Measurements from ENCODE around the gene ASTL.
A peak's percentile ranks its signal among the peaks of the same experiment; 100 is the strongest.

ASTL gene

DNA sequence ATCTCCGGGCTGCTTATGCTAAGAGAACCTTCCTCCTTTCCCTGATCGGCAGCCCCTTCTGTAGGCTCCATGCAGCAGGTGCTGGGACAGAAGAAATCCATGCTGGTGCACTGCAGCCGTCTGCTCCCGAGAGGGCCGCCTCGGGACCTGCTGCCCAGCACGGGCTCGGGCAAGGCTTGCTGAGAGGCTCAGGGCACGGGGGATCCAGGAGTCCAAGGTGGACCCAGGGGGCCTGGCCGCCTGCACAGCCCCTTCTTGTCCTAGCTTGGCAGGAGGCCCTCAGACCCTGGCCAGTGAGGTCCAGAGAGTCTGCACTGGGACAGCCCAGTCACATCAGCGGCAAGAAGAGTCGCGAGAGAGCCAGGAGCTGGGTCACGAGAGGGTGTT, 20.2 kb upstream of the ASTL start:
- DNase-seq, result no peak

GRCh38 chr2:96157649-96158553, 19.6 kb upstream of the ASTL start:
- DNase-seq, result no peak

- no peak for DNase-seq
Observed at GRCh38 chr2:96156926-96157648, 18.8 kb upstream of the ASTL start.

DNA sequence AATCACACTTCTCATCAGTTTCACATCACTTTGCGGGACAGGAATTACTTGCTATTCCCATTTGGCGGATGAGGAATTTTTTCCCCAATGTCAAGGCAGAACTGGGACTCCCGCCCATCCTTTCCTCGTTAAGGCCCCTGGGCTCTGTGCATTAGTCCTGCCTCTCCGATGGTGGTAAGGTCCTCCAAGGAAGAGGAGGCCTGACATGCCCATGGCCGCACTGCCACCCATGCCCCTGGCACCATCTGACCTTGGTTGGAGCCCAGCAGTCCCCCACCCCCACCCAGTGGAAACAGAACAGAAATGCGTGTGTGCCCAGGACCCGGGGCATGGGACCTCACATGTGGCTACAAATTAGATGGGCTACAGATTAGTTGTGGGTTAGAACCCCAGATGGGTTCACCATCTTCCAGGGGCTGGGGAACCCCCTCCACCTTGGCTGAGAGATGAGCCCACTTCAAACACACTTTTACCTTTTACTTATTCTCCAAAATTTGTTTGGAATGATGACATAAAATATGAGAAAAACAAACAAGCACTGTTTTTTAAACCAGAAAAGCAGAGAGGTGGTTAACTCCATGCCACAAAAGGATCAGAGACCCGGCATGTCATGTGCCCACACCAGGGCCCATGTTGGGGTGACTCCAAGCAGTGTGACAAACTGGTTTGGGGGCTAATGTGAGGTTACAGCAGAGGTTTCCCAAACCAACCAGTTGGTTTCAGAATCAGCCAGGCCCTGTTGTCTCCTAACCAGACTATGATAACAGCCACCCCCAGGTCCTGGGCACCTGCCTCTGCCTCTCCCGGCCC, 17.9 kb upstream of the ASTL start:
- no peak for DNase-seq

- no peak for DNase-seq
Observed at GRCh38 chr2:96154506-96155380, 16.4 kb upstream of the ASTL start.

DNA sequence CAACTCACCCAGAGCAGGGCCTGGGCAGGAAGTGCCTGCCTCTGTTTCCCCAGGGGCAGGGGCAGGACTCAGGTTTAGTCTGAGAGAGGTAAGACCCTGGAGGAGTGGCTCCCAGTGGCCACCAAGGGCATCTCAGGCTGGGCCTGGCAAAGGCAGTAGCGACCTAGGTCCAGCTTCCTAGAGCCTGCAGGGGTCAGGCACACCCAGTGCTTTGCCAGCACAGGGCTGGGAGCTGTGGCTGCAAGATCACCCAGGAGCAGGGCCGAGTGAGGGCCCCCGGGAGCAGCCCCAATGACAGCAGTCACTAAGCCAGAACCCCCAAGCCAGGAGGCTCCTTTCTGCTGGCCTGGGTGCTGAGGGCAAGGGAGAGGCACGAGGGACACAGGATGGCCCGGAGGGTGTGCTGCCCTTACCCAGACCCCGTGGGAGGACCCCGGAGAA, 15.7 kb upstream of the ASTL start:
- no peak for DNase-seq

- no peak for DNase-seq
Observed at GRCh38 chr2:96153291-96153713, 15.0 kb upstream of the ASTL start.

GRCh38 chr2:96152304-96153161, 14.2 kb upstream of the ASTL start:
- peak; percentile 39 for DNase-seq

GRCh38 chr2:96151595-96152303, 13.4 kb upstream of the ASTL start:
- no peak for DNase-seq

DNA sequence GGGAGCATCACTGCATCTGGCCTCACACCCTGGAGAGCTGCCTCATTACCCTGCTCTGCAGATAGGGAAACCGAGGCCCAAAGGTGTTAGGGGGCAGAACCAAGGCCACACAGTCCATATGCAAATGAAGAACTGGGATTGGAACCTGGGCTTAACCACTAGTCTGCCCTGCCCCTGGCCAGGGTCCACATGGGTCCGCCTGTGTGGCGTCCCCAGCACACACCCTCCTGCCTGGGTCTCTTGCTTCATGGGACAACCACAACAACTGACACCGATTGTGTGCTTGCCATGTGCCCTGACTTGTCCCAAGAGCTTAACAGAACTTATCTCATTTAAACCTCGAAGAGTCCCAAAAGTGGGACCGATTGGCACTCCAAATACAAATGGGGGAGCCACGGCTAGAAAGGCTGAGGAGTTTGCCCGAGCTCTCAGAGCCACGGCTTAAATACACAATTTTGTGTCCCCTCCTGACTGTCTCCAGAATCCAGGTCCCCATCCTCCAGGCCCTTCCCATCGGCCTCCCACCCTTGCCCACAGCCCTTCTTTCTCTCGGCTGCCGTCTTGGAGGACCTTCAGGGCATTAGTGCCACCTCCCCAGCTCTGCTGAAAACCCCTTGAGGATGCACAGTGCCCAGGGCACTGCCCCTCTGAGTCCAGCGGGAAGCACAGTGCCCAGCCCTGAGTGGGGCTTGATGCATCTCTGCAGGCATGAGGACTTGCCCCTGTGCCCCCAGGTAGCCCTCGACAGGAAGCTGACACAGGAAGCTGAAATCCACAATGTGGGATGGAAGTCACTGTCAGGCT, 12.7 kb upstream of the ASTL start:
- no peak for DNase-seq

GRCh38 chr2:96150007-96150640, 11.8 kb upstream of the ASTL start:
- DNase-seq, result no peak

- DNase-seq, result peak; percentile 52
Observed at GRCh38 chr2:96148410-96149217, 10.3 kb upstream of the ASTL start.

DNA sequence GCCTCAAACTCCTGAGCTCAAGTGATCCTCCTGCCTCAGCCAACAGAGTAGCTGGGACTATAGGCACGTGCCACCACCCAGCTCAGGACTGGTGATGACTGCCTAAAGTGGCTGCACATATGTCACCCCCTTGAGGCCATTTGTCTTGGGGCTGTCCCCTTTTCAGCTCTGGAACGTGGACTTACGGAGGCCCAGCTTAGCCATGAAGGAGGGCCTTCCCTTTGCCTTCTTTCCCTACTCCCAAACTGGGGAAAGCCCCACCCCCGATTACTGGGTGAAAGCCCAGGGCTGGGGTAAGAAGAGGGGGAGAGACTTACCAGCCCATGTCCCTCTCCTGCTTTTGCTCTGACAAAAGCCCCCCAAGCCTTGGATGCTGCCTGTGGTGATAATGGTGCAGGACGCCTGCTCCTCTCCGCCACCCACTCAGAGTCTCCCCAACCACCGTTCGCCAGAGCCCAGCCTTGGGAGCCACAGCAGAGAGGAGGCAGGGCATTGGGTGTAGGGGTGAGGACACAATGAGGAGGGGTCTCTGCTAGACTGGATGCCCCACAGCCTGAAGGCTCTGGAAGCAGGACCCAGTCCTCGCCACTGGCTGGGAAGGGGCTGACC, 9.4 kb upstream of the ASTL start:
- no peak for DNase-seq

DNA sequence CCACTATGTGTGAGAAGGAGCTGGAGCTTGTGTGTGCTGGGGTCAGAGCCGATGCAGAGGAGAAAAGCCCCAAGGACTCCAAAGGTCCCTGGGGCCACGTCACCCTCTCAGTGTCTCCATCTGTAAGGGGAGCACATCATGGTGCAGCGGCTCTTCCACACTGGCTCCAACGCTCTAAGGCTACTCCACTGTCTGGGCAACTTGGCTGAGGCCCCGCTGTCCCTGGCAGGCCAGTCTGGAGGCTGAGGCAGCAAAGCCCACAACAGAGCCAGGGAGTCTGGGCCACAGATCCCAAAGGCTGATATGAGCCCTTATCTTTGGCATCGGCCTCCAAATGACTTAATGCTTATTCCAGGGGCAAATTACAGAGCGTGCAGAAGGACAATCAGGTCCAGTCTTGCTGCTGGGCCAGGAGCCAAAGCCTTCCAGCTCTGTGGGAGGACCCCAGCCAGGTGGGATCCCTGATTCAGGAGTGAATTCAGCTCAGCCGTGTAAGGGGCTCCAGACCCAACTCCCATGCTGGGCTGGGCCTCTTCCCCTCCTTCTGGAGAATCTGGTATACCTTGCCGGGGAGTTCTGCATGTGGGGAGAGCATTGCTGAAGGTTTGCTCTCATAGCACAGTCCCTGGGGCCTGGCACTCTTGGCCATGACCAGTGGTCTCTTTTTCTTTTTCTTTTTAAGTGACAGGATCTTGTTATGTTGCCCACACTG, 8.7 kb upstream of the ASTL start:
- DNase-seq, result no peak

GRCh38 chr2:96146153-96146880, 8.0 kb upstream of the ASTL start:
- DNase-seq, result no peak

GRCh38 chr2:96145848-96146152, 7.5 kb upstream of the ASTL start:
- no peak for DNase-seq

All from NCI-H1694 (cell line).